Measurements from ENCODE around the gene PAX3.
"Not testable (repeated sequence)": the region's sequence is repeated elsewhere in the genome, so short reads cannot be mapped to it uniquely, and the experiment has no call there.

The PAX3 gene

GRCh38 chr2:222228054-222228453, 70.7 kb downstream of the PAX3 start:
- DNase-seq, result no peak

- no peak for DNase-seq
Observed at GRCh38 chr2:222218786-222219185, 80.0 kb downstream of the PAX3 start.

- DNase-seq, result no peak
Observed at GRCh38 chr2:222217712-222218111, 81.1 kb downstream of the PAX3 start.

GRCh38 chr2:222214885-222215284, 83.9 kb downstream of the PAX3 start:
- no peak for DNase-seq

- DNase-seq, result no peak
Observed at GRCh38 chr2:222213049-222213448, 85.7 kb downstream of the PAX3 start.

GRCh38 chr2:222212571-222212970, 86.2 kb downstream of the PAX3 start:
- DNase-seq, result no peak

GRCh38 chr2:222208010-222208690, 90.6 kb downstream of the PAX3 start:
- DNase-seq, result no peak

- DNase-seq, result no peak
Observed at GRCh38 chr2:222205136-222205535, 93.7 kb downstream of the PAX3 start.

- no peak for DNase-seq
Observed at GRCh38 chr2:222203041-222203440, 95.8 kb downstream of the PAX3 start.

- no peak for DNase-seq
Observed at GRCh38 chr2:222196159-222196558, 102.6 kb downstream of the PAX3 start.

GRCh38 chr2:222194669-222195068, 104.1 kb downstream of the PAX3 start:
- no peak for DNase-seq

GRCh38 chr2:222193328-222193983, 105.3 kb downstream of the PAX3 start:
- no peak for DNase-seq

GRCh38 chr2:222180619-222181018, 118.2 kb downstream of the PAX3 start:
- DNase-seq, result no peak

- no peak for DNase-seq
Observed at GRCh38 chr2:222179592-222179991, 119.2 kb downstream of the PAX3 start.

GRCh38 chr2:222178450-222178849, 120.3 kb downstream of the PAX3 start:
- DNase-seq, result no peak

GRCh38 chr2:222176890-222177289, 121.9 kb downstream of the PAX3 start:
- DNase-seq, result no peak

- no peak for DNase-seq
Observed at GRCh38 chr2:222174450-222174849, 124.3 kb downstream of the PAX3 start.

GRCh38 chr2:222169346-222169745, 129.5 kb downstream of the PAX3 start:
- DNase-seq, result no peak

- DNase-seq, result no peak
Observed at GRCh38 chr2:222167762-222168161, 131.0 kb downstream of the PAX3 start.

GRCh38 chr2:222160944-222161343, 137.9 kb downstream of the PAX3 start:
- DNase-seq, result no peak

- no peak for DNase-seq
Observed at GRCh38 chr2:222160125-222160524, 138.7 kb downstream of the PAX3 start.

- DNase-seq, result no peak
Observed at GRCh38 chr2:222159221-222159620, 139.6 kb downstream of the PAX3 start.

GRCh38 chr2:222155003-222155664, 143.7 kb downstream of the PAX3 start:
- DNase-seq, result not testable (repeated sequence)
